HL-60/S4 (cell line): Measurements from ENCODE around the gene LGR4.
"Not testable (repeated sequence)": the region's sequence is repeated elsewhere in the genome, so short reads cannot be mapped to it uniquely, and the experiment has no call there.

Experiments used
- in situ Hi-C: fragments of 300-500 bp; cut with MboI; formaldehyde crosslinking; loops from 2 replicates; pipeline ENCODE4 v1.14.3; 2022; ENCODE audit warnings: low sequenced_read_pairs

The LGR4 gene

GRCh38 chr11:27356624-27357222 lies 115.9 kb downstream of the LGR4 start:
- in situ Hi-C loops = no loop called here

GRCh38 chr11:27355575-27356104 lies 117.0 kb downstream of the LGR4 start:
- in situ Hi-C loops = no loop called here

GRCh38 chr11:27354359-27354965 lies 118.1 kb downstream of the LGR4 start:
- in situ Hi-C loops = no loop called here

- in situ Hi-C loops = no loop called here
Measured at GRCh38 chr11:27353593-27354358, 118.8 kb downstream of the LGR4 start.

GRCh38 chr11:27352781-27353180 lies 119.8 kb downstream of the LGR4 start:
- in situ Hi-C loops = no loop called here

- in situ Hi-C loops = no loop called here
Measured at GRCh38 chr11:27350511-27350910, 122.1 kb downstream of the LGR4 start.

- in situ Hi-C loops = no loop called here
Measured at GRCh38 chr11:27349919-27350318, 122.7 kb downstream of the LGR4 start.

- in situ Hi-C loops = no loop called here
Measured at GRCh38 chr11:27348340-27348873, 124.2 kb downstream of the LGR4 start.

GRCh38 chr11:27347359-27348339 lies 124.9 kb downstream of the LGR4 start:
- in situ Hi-C loops = no loop called here

GRCh38 chr11:27339941-27340340 lies 132.6 kb downstream of the LGR4 start:
- in situ Hi-C loops = no loop called here

GRCh38 chr11:27334764-27335163 lies 137.8 kb downstream of the LGR4 start:
- in situ Hi-C loops = not testable (repeated sequence)

GRCh38 chr11:27331981-27332380 lies 140.6 kb downstream of the LGR4 start:
- in situ Hi-C loops = no loop called here

- in situ Hi-C loops = no loop called here
Measured at GRCh38 chr11:27330633-27331270, 141.8 kb downstream of the LGR4 start.

GRCh38 chr11:27329867-27330632 lies 142.5 kb downstream of the LGR4 start:
- in situ Hi-C loops = no loop called here

GRCh38 chr11:27328614-27329013 lies 144.0 kb downstream of the LGR4 start:
- in situ Hi-C loops = no loop called here

- in situ Hi-C loops = not testable (repeated sequence)
Measured at GRCh38 chr11:27327064-27327463, 145.5 kb downstream of the LGR4 start.

- in situ Hi-C loops = not testable (repeated sequence)
Measured at GRCh38 chr11:27322196-27322595, 150.4 kb downstream of the LGR4 start.

GRCh38 chr11:27321340-27321739 lies 151.2 kb downstream of the LGR4 start:
- in situ Hi-C loops = not testable (repeated sequence)

- in situ Hi-C loops = no loop called here
Measured at GRCh38 chr11:27319072-27319471, 153.5 kb downstream of the LGR4 start.
